IPS-18a (cell line): ENCODE results near the gene UNC93B1.
A peak's percentile ranks its signal among the peaks of the same experiment; 100 is the strongest.
"Not testable (repeated sequence)": the region's sequence is repeated elsewhere in the genome, so short reads cannot be mapped to it uniquely, and the experiment has no call there.

Experiments used
- H3K27ac ChIP-seq: one replicate; pipeline ENCODE4 v1.5.1; 2013; ENCODE audit warnings: low read length
- H3K27me3 ChIP-seq: one replicate; pipeline ENCODE4 v1.6.1; 2013; ENCODE audit warnings: mild to moderate bottlenecking, low read length; ENCODE audit not compliant: control insufficient read depth, insufficient read depth
- H3K36me3 ChIP-seq: one replicate; pipeline ENCODE4 v1.6.1; 2013; ENCODE audit warnings: low read depth, low read length; ENCODE audit not compliant: control insufficient read depth
- H3K4me1 ChIP-seq: one replicate; pipeline ENCODE4 v1.6.1; 2013; ENCODE audit warnings: low read depth, low read length; ENCODE audit not compliant: control insufficient read depth
- H3K4me3 ChIP-seq: one replicate; pipeline ENCODE4 v1.5.1; 2013; ENCODE audit warnings: low read length
- H3K9ac ChIP-seq: one replicate; pipeline ENCODE4 v1.6.1; 2013; ENCODE audit warnings: mild to moderate bottlenecking, low read length, moderate library complexity
- H3K9me3 ChIP-seq: one replicate; pipeline ENCODE4 v1.6.1; 2013; ENCODE audit warnings: low read depth, low read length; ENCODE audit not compliant: control insufficient read depth

Gene UNC93B1

DNA sequence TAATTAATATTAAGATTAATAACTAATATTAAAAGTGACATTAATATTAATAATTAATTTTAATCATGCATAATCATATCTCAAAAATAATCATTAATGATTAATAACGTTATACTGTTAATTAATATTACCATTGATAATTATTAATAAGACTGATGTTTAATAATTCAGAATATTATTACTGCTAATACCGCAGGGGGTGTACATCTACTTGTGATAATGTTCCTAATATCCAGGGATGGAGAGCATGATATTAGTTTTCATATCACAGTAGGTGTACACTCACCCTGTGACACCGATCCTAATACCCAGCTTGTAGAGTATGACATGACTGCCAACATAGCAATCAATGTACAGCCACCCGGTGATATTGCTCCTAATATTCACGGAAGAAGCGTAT lies 18.6 kb downstream of the UNC93B1 start:
- H3K36me3 ChIP-seq, H3K27ac ChIP-seq, H3K9me3 ChIP-seq, H3K27me3 ChIP-seq, H3K4me1 ChIP-seq, H3K4me3 ChIP-seq, H3K9ac ChIP-seq: not testable (repeated sequence)

DNA sequence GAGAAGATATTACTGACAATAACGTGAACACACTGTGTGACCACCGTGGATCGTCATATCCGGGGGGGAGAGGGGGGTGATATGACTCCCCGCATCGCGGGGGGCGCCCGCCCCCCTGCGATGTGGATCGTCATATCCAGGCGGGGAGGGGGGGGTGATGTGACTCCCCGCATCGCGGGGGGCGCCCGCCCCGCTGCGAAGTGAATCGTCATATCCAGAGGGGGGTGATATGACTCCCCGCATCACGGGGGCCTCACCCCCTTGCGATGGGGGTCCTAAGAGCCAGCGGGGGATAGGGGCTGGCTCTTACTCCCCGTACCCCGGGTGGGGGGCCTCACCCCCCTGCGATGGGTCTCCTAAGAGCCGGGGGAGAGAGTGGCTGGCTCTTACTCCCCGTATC lies 19.9 kb downstream of the UNC93B1 start:
- Histone ChIP-seq H3K4me3 (no peak overlapping the region), H3K36me3 (no peaks in the 10 kb centered on the region), H3K27ac (no peak overlapping the region), H3K9ac (no peak overlapping the region), H3K27me3 (no peaks in the 10 kb centered on the region), H3K9me3 (no peaks in the 10 kb centered on the region), H3K4me1 (peaks cover 4% of the 10 kb centered on the region)

DNA sequence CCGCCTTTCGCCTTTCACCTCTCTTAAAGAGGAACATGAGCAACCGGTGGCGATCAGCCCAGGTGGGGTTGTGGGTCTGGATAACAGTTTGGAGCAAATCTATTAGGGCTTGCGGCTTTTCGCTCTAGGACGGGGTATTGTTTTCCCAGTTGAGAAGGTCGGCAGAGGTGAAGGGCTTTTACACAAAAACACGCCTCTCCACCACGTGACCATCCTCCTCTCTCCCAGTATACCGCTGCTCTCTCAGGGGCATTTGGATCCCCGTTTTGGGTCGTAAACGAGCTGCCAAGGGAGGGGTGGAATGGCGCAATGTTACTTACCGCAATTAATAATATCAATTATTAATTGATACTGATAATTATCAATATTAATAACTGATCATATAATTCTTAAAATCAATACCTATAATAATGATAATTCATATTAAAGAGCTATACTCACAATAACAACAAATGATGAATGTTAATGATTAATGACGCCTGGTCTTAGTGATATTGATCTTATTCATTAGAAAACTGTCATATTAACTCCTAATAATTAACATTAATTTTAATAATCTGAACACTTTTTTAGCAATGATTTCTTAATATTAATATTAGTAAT lies 21.5 kb downstream of the UNC93B1 start:
- not testable (repeated sequence) for H3K27ac ChIP-seq, H3K4me3 ChIP-seq, H3K4me1 ChIP-seq, H3K9me3 ChIP-seq, H3K27me3 ChIP-seq, H3K9ac ChIP-seq, H3K36me3 ChIP-seq

DNA sequence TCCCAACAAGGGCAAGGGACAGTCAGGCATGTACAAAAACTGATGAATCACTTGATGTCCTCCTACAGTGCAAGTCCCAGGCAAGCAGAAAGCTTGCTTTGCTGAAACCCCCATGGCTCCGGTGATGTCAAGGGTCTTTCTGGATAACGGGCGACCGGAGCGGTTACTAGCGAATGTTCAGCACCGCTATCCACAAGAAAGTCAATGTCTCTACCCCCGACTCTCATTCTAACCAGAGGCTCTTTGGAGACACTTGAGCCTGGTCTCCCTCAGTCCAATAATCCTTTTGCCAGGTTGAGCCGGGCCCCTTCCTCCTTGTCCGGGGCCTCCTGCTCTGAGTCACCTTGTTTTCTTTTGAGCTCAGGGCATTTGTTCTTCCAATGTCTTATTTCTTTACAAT lies 22.7 kb downstream of the UNC93B1 start:
- not testable (repeated sequence) for H3K9ac ChIP-seq, H3K27ac ChIP-seq, H3K4me1 ChIP-seq, H3K27me3 ChIP-seq, H3K36me3 ChIP-seq, H3K9me3 ChIP-seq, H3K4me3 ChIP-seq

DNA sequence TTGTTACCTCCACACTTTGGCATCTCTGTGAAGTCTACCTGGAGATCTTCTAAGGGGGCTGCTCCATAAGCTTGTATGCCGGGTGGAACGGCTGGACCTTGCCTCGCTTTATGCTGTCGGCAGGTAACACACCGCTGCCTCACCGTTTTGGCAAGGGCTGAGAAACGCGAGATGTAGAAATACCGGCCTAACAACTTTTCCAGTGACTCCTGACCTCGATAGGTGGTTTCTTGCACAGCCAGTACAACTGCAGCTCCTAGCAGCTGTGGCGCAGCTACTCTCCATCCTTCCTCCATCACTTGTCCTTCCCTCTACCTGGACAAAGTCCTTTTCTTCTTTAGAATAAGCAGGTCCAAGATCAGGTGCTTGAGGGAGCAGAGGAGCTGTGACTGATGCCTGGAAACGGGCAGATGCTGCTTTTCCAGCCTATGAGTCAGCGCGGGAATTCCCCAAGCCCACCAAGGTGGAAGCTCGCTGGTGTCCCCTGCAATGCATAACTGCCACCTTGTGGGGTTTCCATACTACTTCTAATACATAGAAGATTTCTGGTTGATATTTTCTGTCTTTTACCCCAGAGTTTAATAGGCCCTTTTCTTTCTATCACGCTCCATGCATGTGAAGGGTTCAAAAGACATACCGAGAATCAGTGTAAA lies 25.0 kb downstream of the UNC93B1 start:
- not testable (repeated sequence) for H3K4me3 ChIP-seq, H3K4me1 ChIP-seq, H3K36me3 ChIP-seq, H3K27me3 ChIP-seq, H3K9ac ChIP-seq, H3K27ac ChIP-seq, H3K9me3 ChIP-seq

DNA sequence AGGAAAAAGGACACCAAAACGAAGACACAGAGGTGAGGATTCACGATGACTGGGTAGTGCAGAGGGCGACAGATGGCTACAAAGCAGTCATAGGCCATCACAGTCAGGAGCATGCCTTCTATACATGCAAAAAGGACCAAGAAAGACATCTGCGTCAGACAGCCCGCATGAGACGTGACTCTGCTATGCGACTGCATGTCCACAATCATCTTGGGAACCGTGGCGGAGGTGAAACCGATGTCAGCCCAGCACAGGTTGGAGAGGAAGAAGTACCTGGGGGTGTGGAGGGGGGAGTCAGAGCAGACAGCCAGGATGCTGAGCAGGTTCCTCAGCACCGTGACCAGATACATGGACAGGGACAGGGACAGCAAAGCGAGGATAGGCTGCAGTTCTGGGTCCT lies 29.2 kb downstream of the UNC93B1 start:
- H3K36me3 ChIP-seq, H3K27ac ChIP-seq, H3K9me3 ChIP-seq: not testable (repeated sequence)

DNA sequence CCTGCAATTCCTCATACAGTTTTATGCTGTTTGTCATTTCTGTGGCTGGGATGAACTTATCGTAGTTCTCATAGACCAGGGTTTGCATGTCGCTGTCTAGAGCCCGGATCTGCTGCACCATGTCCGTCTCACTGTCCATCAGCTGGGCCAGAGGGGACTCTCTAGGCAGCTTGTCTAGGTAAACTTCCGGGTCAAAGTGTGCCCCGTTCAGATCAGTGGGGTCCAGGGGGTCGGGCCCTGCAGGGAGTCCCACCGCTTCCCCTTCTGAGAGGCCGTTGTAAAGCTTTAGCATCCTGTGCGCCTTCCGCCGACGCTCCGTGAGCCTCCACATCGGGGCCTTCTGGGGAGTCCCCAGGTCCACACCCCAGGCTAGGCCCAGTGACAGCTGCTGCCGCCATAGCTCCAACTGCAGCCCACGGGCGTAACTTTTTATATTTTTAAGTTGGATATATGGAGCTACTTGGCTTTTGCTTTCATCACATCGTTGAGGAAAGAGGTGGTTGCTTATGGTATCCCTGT lies 38.0 kb downstream of the UNC93B1 start:
- H3K9ac ChIP-seq, H3K36me3 ChIP-seq, H3K4me3 ChIP-seq, H3K27ac ChIP-seq, H3K4me1 ChIP-seq, H3K9me3 ChIP-seq, H3K27me3 ChIP-seq: not testable (repeated sequence)

More for the DNA sequence above, 29.2 kb downstream of the UNC93B1 start:
- not testable (repeated sequence) for H3K4me1 ChIP-seq, H3K27me3 ChIP-seq, H3K9ac ChIP-seq, H3K4me3 ChIP-seq

DNA sequence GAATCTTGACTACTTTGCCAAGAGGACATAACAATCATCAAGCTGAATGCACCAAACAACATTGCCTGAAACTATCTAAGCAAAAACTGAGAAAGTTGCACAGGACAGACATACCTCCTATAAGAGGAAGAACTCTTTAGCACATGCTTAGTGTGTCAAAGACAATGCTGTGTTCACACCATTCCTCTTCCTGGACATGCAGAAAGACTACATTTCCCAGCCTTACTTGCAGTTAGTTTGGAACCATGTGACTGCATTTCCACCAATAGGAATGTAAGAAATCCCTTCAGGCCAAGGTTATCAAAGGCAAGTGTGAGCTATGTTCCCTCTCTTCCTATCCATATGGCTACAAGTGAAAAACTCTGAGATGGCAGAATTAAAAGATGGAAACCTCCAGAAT lies 39.2 kb downstream of the UNC93B1 start:
- H3K9ac ChIP-seq, H3K4me3 ChIP-seq, H3K27ac ChIP-seq, H3K9me3 ChIP-seq, H3K36me3 ChIP-seq, H3K27me3 ChIP-seq, H3K4me1 ChIP-seq: not testable (repeated sequence)

DNA sequence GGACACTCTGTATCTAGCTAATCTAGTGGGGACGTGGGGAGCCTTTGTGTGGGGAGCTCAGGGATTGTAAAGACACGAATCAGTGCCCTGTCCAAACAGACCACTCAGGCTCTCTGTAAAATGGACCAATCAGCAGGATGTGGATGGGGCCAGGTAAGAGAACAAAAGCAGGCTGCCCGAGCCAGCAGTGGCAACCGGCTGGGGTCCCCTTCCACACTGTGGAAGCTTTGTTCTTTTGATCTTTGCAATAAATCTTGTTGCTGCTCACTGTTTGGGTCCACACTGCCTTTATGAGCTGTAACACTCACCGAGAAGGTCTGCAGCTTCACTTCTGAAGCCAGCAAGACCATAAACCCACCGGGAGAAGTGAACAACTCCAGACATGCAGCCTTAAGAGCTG lies 40.0 kb downstream of the UNC93B1 start:
- H3K36me3 ChIP-seq, H3K9ac ChIP-seq, H3K4me1 ChIP-seq, H3K4me3 ChIP-seq, H3K27ac ChIP-seq, H3K9me3 ChIP-seq, H3K27me3 ChIP-seq: not testable (repeated sequence)

DNA sequence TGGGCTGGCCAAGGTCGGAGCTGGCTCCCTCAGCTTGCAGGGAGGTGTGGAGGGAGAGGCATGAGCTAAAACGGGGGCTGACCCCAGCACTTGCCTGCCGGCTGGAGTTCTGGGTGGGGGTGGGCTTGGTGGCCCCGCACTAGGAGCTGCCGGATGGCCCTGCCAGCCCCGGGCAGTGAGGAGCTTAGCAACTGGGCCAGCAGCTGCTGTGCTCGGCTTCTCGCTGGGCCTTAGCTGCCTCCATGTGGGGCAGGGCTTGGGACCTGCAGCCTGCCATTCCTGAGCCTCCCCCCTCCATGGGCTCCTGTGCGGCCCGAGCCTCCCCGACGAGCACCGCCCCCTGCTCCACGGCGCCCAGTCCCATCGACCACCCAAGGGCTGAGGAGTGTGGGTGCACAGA lies 40.7 kb downstream of the UNC93B1 start:
- H3K27ac ChIP-seq, H3K9ac ChIP-seq, H3K4me1 ChIP-seq, H3K9me3 ChIP-seq, H3K4me3 ChIP-seq, H3K27me3 ChIP-seq, H3K36me3 ChIP-seq: not testable (repeated sequence)

DNA sequence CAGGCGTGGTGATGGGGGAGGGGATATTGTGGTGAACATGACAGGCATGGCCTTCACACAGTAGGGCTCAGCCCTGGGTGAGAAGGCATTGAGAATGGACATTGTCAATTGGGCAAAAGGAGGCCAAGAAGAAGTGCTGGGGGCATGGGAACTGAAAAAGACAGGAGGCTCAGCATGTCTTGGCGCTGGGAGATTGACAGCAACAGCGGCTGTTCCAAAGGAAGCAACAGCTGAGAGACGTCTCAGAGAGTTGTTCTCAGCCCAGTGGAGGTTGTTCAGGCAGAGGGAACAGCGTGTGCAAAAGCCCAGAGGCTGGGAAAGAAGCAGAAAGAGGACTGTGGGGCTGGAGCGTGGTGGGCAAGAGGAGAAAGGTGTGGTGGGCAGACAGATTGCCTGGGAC lies 47.7 kb downstream of the UNC93B1 start:
- H3K9ac ChIP-seq, H3K4me1 ChIP-seq, H3K9me3 ChIP-seq, H3K27ac ChIP-seq, H3K4me3 ChIP-seq, H3K36me3 ChIP-seq: not testable (repeated sequence)
- peaks cover 15% of the 10 kb centered on the region for H3K27me3 ChIP-seq

DNA sequence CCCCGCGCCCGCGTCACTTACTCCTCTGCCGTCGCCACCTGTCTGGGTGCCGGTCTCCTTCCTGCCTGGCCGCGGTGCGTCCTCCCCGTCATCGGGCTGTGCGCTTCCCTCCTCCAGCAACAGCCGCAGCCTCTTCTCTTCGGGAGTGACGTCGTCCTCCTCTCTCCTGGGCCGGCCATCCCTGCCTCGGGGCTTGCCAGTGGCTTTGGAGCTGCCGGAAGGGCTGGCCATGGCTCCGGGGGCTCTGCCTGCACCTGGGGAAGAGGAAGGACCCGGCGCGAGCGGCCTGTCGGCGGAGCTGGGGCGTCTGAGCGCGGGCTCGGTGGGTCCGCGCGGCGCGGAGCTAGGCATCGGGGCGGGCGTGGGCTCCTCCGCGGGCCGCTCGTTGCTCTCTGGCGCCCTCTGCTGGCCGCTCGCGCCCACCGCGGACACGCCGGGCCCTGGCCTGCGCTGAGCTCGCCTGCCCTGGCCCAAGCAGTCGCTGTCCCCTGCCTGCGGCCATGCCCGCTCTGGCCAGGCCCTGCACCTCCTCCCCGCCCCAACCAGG lies 48.4 kb downstream of the UNC93B1 start:
- Histone ChIP-seq H3K27me3 (peaks cover 15% of the 10 kb centered on the region), H3K4me3 (peak overlapping the region; percentile 45)
- H3K36me3 ChIP-seq, H3K4me1 ChIP-seq, H3K9ac ChIP-seq, H3K9me3 ChIP-seq, H3K27ac ChIP-seq: not testable (repeated sequence)
